Activated CD8-positive, alpha-beta T cell treated with anti-CD3 and anti-CD28 coated beads, Interleukin-2, amount 10 ng/mL, durations not matched to agents 7 days and 5 days (primary cell): ENCODE data around the gene TBX19. TPM values are rescaled to one million over a fixed set of nuclear protein-coding genes. Genes with fewer than 3 reads are reported as not detected.

Experiments used
- ATAC-seq: fragments of 150-1000 bp; cut with Tn5 transposase; one replicate; pipeline ENCODE4 v1.10.0; 2021; ENCODE audit warnings: moderate library complexity
- CTCF ChIA-PET: fragments of 350-600 bp; sonication (Branson Sonifier 250); formaldehyde crosslinking; loops from one replicate; lab custom pipeline; 2021; ENCODE audit warnings: antibody characterized with exemption; lab: Charles Lee
- POLR2A ChIA-PET: fragments of 350-600 bp; sonication (Branson Sonifier 250); formaldehyde crosslinking; loops from one replicate; lab custom pipeline; 2021; ENCODE audit warnings: antibody characterized with exemption; lab: Charles Lee
- DNase-seq: peaks from one replicate; pipeline ENCODE4 v3.0.0-alpha.2; 2020
- H3K27ac Mint-ChIP-seq: one replicate; pipeline ENCODE4 v1.8.0; 2021; ENCODE audit warnings: mild to moderate bottlenecking, mixed read lengths
- H3K27me3 Mint-ChIP-seq: one replicate; pipeline ENCODE4 v1.8.0; 2021; ENCODE audit warnings: low read depth, mixed read lengths
- H3K36me3 Mint-ChIP-seq: one replicate; pipeline ENCODE4 v1.8.0; 2021; ENCODE audit warnings: low read depth, mixed read lengths
- H3K4me1 Mint-ChIP-seq: one replicate; pipeline ENCODE4 v1.8.0; 2021; ENCODE audit warnings: low read depth, mixed read lengths
- H3K4me3 Mint-ChIP-seq: one replicate; pipeline ENCODE4 v1.8.0; 2021; ENCODE audit warnings: mild to moderate bottlenecking, mixed read lengths
- H3K9me3 Mint-ChIP-seq: one replicate; pipeline ENCODE4 v1.8.0; 2022; ENCODE audit warnings: mixed read lengths; ENCODE audit not compliant: insufficient read depth
- total RNA-seq, 2 experiments: library from RNA; stranded (reverse); gene quantifications; one replicate each; pipeline ENCODE4 v1.2.3, GENCODE V29; 2021

The TBX19 gene
- total RNA-seq, 2 experiments from 2014 or later: 1.4 to 2.1 TPM

DNA sequence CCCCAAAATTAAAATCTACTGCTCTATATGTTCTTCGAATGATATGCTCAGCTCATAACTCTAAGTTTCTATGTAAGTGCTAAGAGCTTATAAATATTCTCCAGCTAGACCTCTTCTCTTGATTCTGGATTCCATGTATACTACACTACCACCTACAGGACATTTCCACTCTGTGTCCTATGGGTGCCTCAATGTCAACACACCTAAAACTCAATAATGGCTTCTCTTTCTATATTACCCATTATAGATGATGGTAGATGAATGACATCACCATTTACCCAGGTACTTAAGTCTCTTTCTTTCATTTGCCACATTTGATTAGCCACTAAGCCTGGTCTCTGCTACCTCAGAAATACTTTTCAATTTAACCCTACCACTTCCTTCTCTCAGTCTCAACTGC, 41.3 kb downstream of the TBX19 start:
- ATAC-seq (peak; percentile 85), DNase-seq (no peak)
- Mint-ChIP-seq H3K36me3 (peaks cover 2% of the 10 kb centered on the region), H3K27ac (no peak overlapping the region), H3K27me3 (no peaks in the 10 kb centered on the region), H3K4me1 (peaks cover 24% of the 10 kb centered on the region), H3K9me3 (no peaks in the 10 kb centered on the region), H3K4me3 (no peak overlapping the region)
- CTCF ChIA-PET: interaction anchor here (0.6 to 4.9 kb wide), 16 partner anchors 9 to 240 kb away, joined by 3 to 43 read pairs (median 3); partner anchors contain the start of gene SFT2D2
- POLR2A ChIA-PET: interaction anchor here (0.6 kb wide), 1 partner anchor 234 kb away, joined by 3 read pairs; no protein-coding TSS in a partner anchor

DNA sequence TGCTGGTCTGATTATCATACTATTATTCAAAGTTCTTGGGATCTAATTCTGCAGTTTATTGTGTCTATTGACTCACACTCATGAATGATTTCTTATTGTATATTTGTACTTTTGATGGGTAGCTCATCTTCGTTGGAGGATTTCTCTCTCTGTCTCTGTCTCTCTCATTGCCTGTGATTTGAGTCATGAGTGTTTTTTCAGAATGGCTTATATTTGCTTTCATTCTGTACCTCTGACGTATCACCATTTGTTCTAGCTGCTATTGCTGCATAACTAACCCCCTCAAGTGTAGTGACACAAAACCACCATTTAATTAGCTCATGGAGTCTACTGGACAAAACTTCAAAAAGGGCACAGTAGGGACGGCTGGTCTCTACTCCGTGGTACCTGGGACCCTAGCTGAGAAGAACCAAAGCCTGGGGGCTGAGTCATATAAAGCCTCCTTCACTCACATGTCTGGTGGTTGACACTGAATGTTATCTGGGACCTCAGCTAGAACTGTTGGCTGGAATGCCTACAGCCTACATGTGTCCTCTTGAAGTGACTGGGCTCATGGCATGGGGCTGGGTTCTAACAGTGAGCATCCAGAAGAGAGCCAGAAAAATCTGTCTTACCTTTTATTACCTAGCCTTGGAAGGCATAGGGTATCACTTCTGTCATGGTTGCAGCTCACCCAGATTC, 44.2 kb downstream of the TBX19 start:
- CTCF ChIA-PET: interaction anchor here (0.6 to 4.9 kb wide), 5 partner anchors 10 to 234 kb away, joined by 3 to 43 read pairs (median 4); no protein-coding TSS in a partner anchor
- H3K27ac Mint-ChIP-seq: no peak overlapping the region
- POLR2A ChIA-PET: interaction anchor here (0.5 kb wide), 1 partner anchor 368 kb away, joined by 3 read pairs; no protein-coding TSS in a partner anchor

DNA sequence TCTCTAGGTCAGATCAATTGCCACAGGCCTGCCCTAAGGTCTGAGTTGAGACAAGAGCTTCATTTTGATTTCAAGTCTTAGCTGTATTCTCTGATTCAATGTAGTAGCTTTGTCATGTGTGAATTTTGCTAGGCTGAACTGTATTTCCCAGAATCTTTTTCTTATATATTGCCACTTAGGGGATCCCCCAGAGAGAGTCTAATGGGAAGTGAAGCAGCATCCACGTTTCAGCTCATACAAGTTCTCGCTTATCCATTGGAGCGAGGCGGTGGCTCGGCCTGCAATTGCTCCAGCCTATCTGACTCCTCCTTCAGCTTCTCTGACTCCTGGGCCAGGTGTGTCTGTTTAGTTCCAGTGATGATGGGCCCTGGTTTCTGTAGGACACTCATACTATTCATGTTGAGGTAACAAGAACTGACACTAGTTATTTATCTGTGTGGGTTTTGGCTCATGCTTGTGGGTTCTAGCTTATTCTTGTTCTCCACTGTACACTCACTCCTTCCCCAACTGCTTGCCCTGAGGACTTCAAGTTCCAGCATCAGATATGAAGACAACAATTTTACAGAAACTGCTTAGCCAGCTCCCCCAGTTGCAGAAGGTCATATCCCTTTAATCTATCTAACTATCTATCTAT, 48.2 kb downstream of the TBX19 start:
- Mint-ChIP-seq H3K27me3 (no peaks in the 10 kb centered on the region), H3K4me3 (no peak overlapping the region), H3K9me3 (no peaks in the 10 kb centered on the region), H3K4me1 (no peaks in the 10 kb centered on the region), H3K36me3 (no peaks in the 10 kb centered on the region), H3K27ac (no peak overlapping the region)
- CTCF ChIA-PET: interaction anchor here (1.0 to 7.2 kb wide), 3 partner anchors 13 to 94 kb away, joined by 3 to 52 read pairs (median 12); no protein-coding TSS in a partner anchor
- ATAC-seq (no peak), DNase-seq (no peak)
- POLR2A ChIA-PET: no interaction called here

More for the DNA sequence above, 44.2 kb downstream of the TBX19 start:
- Mint-ChIP-seq H3K36me3 (no peaks in the 10 kb centered on the region), H3K4me3 (no peak overlapping the region), H3K4me1 (peaks cover 5% of the 10 kb centered on the region), H3K9me3 (no peaks in the 10 kb centered on the region), H3K27me3 (no peaks in the 10 kb centered on the region)
- no peak for ATAC-seq
- no peak for DNase-seq

DNA sequence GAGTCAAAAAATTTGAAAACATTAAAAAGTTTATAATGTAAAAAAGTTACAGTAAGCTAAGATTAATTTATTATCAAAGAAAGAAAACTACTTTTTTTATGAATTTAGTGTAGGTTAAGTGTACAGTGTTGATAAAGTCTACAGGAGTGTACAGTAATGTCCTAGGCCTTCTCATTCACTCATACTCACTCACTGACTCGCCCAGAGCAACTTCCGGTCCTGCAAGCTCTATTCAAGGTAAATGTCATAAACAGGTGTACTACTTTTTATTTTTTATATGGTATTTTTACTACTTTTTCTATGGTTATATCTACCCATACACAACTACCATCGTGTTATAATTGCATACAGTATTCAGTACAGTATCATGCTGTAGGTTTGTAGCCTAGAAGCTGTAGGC, 49.6 kb downstream of the TBX19 start:
- Mint-ChIP-seq H3K4me1 (no peaks in the 10 kb centered on the region), H3K36me3 (no peaks in the 10 kb centered on the region), H3K27me3 (no peaks in the 10 kb centered on the region), H3K27ac (no peak overlapping the region), H3K4me3 (no peak overlapping the region), H3K9me3 (no peaks in the 10 kb centered on the region)
- CTCF ChIA-PET: interaction anchor here (1.0 to 7.2 kb wide), 2 partner anchors 11 to 109 kb away, joined by 3 to 52 read pairs; no protein-coding TSS in a partner anchor
- ATAC-seq: no peak
- POLR2A ChIA-PET: no interaction called here
- DNase-seq: no peak

DNA sequence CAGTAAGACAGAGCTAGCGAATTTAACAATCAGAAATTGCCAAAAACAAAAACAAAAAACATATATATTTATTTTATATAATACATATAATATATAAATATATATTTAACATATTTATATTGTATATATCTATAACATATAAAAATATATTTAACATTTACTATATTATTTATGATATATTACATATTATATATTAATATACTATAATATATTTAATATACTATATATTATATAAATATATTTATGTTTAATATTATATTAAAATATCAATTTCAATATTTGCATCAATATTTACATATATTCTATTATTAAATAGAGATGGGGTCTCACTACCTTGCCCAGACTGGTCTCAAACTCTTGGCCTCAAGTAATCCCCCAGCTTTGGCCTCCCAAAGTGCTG, 50.9 kb downstream of the TBX19 start:
- Mint-ChIP-seq H3K4me3 (no peak overlapping the region), H3K9me3 (no peaks in the 10 kb centered on the region), H3K27me3 (no peaks in the 10 kb centered on the region), H3K4me1 (peaks cover 3% of the 10 kb centered on the region), H3K27ac (no peak overlapping the region), H3K36me3 (no peaks in the 10 kb centered on the region)
- ChIA-PET POLR2A (no interaction called here), CTCF (interaction anchor here (1.6 to 7.2 kb wide), 2 partner anchors 10 to 96 kb away, joined by 3 to 52 read pairs; no protein-coding TSS in a partner anchor)
- DNase-seq (no peak), ATAC-seq (no peak)

DNA sequence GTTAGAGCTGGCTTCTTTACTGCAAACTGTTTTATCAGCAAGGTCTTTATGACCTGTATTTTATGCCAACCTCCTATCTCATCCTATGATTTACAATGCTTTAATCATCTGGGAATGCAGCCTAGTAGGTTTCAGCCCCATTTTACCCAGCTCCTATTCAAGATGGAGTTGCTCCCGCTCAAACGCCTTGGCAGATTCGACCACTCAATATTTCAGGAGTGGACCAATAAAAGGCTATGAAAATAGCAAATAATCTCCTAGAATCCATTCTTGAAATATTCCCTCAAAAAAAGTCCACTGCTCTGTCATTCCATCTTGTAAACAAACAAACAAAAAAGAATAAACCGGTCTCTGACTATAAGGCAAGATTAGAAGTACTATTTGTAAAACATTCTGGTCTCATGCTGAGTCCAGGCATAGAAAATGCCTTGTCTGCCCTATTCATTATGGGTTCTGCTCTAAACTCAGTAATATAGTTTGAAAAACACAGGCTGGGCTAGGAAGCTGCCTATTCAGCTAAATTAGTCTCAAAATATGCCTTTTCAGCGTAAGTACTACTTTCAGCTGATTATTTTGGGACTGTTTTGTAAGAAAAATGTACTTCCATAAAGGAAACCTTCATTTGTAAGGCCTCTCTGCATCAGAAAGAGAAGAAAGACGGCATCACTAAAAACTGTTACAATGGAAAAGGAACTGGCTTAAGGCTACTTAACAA, 53.0 kb downstream of the TBX19 start:
- Mint-ChIP-seq H3K27me3 (no peaks in the 10 kb centered on the region), H3K4me1 (peaks cover 12% of the 10 kb centered on the region), H3K36me3 (no peaks in the 10 kb centered on the region), H3K27ac (no peak overlapping the region), H3K9me3 (no peaks in the 10 kb centered on the region), H3K4me3 (no peak overlapping the region)
- DNase-seq: no peak
- POLR2A ChIA-PET: no interaction called here
- no peak for ATAC-seq
- CTCF ChIA-PET: interaction anchor here (0.8 to 7.2 kb wide), 4 partner anchors 8 to 98 kb away, joined by 3 to 52 read pairs (median 12); no protein-coding TSS in a partner anchor

DNA sequence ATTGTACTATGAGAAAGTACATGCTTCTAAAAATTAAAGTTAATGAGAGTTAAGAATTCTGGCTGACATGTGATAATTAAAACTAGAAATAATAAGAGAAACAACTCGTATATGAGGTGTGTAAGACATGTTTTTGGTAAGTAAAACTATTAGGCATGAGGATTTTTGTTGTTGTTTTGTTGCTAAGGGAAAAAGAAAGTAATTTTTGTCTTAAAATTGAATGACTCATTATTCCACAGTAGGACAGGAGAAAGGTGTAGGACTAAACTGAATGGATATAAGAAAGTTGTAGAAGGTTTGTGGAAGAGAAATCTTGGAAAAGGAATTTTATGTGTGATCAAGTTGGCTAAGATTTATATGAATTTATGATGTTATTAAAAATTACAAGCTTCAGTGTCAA, 54.8 kb downstream of the TBX19 start:
- H3K4me3 Mint-ChIP-seq: no peak overlapping the region
- H3K4me1 Mint-ChIP-seq: peaks cover 27% of the 10 kb centered on the region
- ChIA-PET POLR2A (no interaction called here), CTCF (interaction anchor here (0.9 to 3.8 kb wide), 2 partner anchors 9 to 100 kb away, joined by 3 to 20 read pairs; no protein-coding TSS in a partner anchor)
- no peaks in the 10 kb centered on the region for H3K27me3 Mint-ChIP-seq
- peaks cover 3% of the 10 kb centered on the region for H3K9me3 Mint-ChIP-seq
- no peak overlapping the region for H3K27ac Mint-ChIP-seq
- DNase-seq (no peak), ATAC-seq (peak; percentile 57)
- peaks cover 8% of the 10 kb centered on the region for H3K36me3 Mint-ChIP-seq

DNA sequence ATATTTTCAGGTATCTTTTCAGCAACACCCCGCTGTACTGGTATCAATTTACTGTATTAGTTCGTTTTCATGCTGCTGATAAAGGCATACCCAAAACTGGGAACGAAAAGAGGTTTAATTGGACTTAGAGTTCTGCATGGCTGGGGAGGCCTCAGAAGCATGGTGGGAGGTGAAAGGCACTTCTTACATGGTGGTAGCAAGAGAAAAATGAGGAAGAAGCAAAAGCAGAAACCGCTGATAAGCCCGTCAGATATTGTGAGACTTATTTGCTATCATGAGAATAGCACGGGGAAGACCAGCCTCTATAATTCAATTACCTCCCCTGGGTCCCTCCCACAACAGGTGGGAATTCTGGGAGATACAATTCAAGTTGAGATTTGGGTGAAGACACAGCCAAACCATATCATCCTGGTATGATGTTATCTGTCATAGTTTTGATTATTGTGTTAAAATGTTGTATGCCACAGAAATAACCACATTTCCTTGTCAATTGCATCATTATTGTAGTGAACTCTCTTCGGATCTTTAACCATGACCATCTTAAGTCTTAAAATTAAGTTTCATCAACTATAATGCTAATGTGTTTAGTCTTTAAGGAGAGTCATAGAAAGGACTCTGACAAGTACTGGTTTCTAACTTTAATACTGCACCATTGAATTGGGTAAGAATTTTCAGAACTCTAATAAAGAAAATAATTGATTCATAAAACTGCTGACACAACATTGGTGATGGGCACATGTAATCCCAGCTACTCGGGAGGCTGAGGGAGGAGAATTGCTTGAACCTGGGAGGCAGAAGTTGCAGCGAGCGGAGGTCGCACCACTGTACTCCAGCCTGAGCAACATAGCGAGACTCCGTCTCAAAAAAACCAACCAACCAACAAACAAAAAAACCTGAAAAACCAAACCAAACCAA, 58.2 kb downstream of the TBX19 start:
- H3K9me3 Mint-ChIP-seq: peaks cover 11% of the 10 kb centered on the region
- no peaks in the 10 kb centered on the region for H3K27me3 Mint-ChIP-seq
- H3K4me1 Mint-ChIP-seq: peaks cover 57% of the 10 kb centered on the region
- H3K27ac Mint-ChIP-seq: no peak overlapping the region
- POLR2A ChIA-PET: no interaction called here
- ATAC-seq: no peak
- CTCF ChIA-PET: interaction anchor here (5.7 to 7.8 kb wide), 2 partner anchors 29 to 100 kb away, joined by 258 to 280 read pairs; no protein-coding TSS in a partner anchor
- peaks cover 16% of the 10 kb centered on the region for H3K36me3 Mint-ChIP-seq
- DNase-seq: no peak
- no peak overlapping the region for H3K4me3 Mint-ChIP-seq

DNA sequence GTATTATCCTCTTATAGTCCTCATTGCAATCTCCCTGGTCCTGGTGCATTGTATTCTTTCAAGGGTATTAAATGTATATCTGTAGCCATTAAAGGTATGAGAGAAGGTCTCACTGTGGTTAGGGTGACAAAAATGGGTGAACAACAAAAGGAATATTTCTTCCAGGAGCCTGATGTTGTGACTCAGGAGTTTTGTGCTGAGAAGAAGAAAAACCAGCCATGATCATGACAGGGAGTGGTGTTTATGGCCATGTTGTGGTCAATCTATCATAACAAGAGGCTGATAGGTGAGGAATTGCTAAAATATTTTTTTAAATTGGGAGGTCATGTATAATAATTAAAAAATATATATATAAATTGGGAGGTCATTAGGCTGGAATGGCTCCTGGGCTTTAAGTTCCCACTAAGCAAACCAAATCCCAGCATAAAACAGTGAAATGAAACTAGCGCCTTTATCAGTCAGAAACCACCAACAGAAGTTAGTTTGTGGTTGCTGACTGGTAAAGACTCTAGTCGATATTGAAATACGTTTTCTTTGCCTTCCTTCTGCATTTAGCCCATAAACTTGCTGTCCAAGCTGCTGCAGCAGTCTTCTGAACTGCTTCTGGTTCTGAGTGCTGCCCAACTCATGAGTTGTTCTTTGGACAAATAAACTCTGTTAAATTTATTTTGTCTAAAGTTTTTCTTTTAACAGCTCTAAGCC, 60.3 kb downstream of the TBX19 start:
- peaks cover 62% of the 10 kb centered on the region for H3K4me1 Mint-ChIP-seq
- ChIA-PET POLR2A (interaction anchor here (0.6 kb wide), 1 partner anchor 102 kb away, joined by 3 read pairs; no protein-coding TSS in a partner anchor), CTCF (interaction anchor here (0.7 to 7.8 kb wide), 20 partner anchors 10 to 1205 kb away, joined by 3 to 280 read pairs (median 18); partner anchors contain the start of gene SFT2D2)
- H3K9me3 Mint-ChIP-seq: peaks cover 11% of the 10 kb centered on the region
- H3K36me3 Mint-ChIP-seq: peaks cover 16% of the 10 kb centered on the region
- no peaks in the 10 kb centered on the region for H3K27me3 Mint-ChIP-seq
- peak overlapping the region; percentile 62 for H3K27ac Mint-ChIP-seq
- ATAC-seq (no peak), DNase-seq (peak; percentile 33)
- H3K4me3 Mint-ChIP-seq: no peak overlapping the region

DNA sequence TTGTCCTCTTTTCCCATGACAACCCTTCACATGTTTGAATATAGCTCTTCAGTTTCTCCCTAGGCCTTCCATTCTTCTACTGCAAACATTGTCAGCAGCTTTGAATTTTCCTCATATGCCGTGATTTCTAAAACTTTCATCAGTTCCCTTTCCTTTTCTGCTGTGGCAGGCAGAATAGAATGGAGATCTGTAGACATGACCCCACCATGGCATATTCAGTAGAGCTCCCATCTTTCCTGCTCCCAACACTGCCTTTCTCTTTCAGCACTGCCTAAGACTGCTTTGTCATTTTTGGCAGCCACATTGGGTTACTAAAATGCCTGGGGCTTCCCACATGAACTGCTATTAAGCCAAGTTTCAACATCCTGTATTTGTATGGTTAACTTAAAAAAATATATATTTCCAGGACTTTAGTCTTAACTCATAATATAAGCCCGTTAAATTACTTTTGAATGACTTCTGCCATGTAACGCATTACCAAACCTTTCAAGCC, 60.9 kb downstream of the TBX19 start:
- Mint-ChIP-seq H3K4me1 (peaks cover 62% of the 10 kb centered on the region), H3K4me3 (no peak overlapping the region)
- no peak for ATAC-seq

More for the DNA sequence above, 60.9 kb downstream of the TBX19 start:
- Mint-ChIP-seq H3K9me3 (peaks cover 11% of the 10 kb centered on the region), H3K36me3 (peaks cover 16% of the 10 kb centered on the region), H3K27ac (peak overlapping the region; percentile 62), H3K27me3 (no peaks in the 10 kb centered on the region)
- POLR2A ChIA-PET: interaction anchor here (0.6 to 1.8 kb wide), 3 partner anchors 24 to 102 kb away, joined by 3 to 5 read pairs (median 3); no protein-coding TSS in a partner anchor
- CTCF ChIA-PET: interaction anchor here (0.6 to 7.8 kb wide), 37 partner anchors 10 to 1371 kb away, joined by 3 to 280 read pairs (median 13); partner anchors contain the start of genes ATP1B1 and SFT2D2
- DNase-seq: no peak
